NCI-H510A (cell line): ENCODE measurements around the gene WLS.

Experiments used
- DNase-seq: peaks from one replicate; lab custom pipeline; 2025; lab: John Stamatoyannopoulos, UW

Gene WLS

GRCh38 chr1:68227598-68227997 lies 4.7 kb downstream of the WLS start:
- no peak for DNase-seq

- DNase-seq, result no peak
Observed at GRCh38 chr1:68225781-68226180, 6.5 kb downstream of the WLS start.

- DNase-seq, result no peak
Observed at GRCh38 chr1:68223687-68224086, 8.6 kb downstream of the WLS start.

GRCh38 chr1:68221980-68222373 lies 10.3 kb downstream of the WLS start:
- no peak for DNase-seq

- DNase-seq, result no peak
Observed at GRCh38 chr1:68221001-68221979, 11.0 kb downstream of the WLS start.

GRCh38 chr1:68220420-68220819 lies 11.9 kb downstream of the WLS start:
- DNase-seq, result no peak

- DNase-seq, result no peak
Observed at GRCh38 chr1:68218490-68218889, 13.8 kb downstream of the WLS start.

- no peak for DNase-seq
Observed at GRCh38 chr1:68217618-68218017, 14.7 kb downstream of the WLS start.

GRCh38 chr1:68217060-68217554 lies 15.2 kb downstream of the WLS start:
- no peak for DNase-seq

GRCh38 chr1:68216089-68216772 lies 16.1 kb downstream of the WLS start:
- no peak for DNase-seq

GRCh38 chr1:68213843-68214242 lies 18.5 kb downstream of the WLS start:
- DNase-seq, result peak; percentile 87

GRCh38 chr1:68211761-68212380 lies 20.5 kb downstream of the WLS start:
- no peak for DNase-seq

GRCh38 chr1:68210829-68211228 lies 21.5 kb downstream of the WLS start:
- DNase-seq, result no peak

GRCh38 chr1:68210027-68210426 lies 22.3 kb downstream of the WLS start:
- DNase-seq, result no peak

GRCh38 chr1:68206848-68207689 lies 25.3 kb downstream of the WLS start:
- DNase-seq, result no peak

- no peak for DNase-seq
Observed at GRCh38 chr1:68205794-68206358, 26.4 kb downstream of the WLS start.

GRCh38 chr1:68204977-68205630 lies 27.2 kb downstream of the WLS start:
- DNase-seq, result no peak

- no peak for DNase-seq
Observed at GRCh38 chr1:68202239-68202832, 30.0 kb downstream of the WLS start.

GRCh38 chr1:68201546-68202238 lies 30.6 kb downstream of the WLS start:
- DNase-seq, result no peak

- DNase-seq, result no peak
Observed at GRCh38 chr1:68199603-68200002, 32.7 kb downstream of the WLS start.
